ENCODE measurements around the gene ERBB2.
"Not testable (repeated sequence)": the region's sequence is repeated elsewhere in the genome, so short reads cannot be mapped to it uniquely, and the experiment has no call there.

The ERBB2 gene

DNA sequence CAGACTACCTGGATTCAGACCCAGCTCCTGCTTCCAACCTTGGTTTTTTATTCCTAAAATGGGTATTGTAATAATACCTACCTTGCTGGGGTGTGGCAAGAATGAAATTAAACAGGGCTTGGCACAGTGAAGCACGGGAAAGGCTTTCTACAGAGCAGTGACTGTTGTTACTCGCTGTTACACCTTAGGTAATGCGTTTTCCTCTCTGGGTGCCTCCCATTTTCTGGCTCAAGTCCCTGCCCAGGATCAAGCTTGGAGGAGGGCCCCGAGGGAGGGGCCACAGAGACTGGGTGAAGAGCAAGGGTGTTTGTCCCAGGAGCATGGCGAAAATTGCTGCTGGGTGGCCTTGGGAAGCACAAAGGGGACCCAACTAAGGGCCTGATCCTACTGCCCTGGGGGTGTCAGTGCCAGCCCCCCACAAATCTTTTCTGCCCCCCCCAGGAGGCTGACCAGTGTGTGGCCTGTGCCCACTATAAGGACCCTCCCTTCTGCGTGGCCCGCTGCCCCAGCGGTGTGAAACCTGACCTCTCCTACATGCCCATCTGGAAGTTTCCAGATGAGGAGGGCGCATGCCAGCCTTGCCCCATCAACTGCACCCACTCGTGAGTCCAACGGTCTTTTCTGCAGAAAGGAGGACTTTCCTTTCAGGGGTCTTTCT lies 17.1 kb downstream of the ERBB2 start:
- peak in 1 of 2 experiments; percentile 48 for DNase-seq (ENCODE audit: low read depth in 1 of 2, low spot score in 1 of 2)
- in situ Hi-C loops (cut with HindIII; ENCODE audit: low pct_unique_long_range_greater_than_20kb, low sequenced_read_pairs): no loop called here
- TF ChIP-seq JUND (IDR thresholded peaks at IDR 0.05; ENCODE audit: low read depth): no peak

DNA sequence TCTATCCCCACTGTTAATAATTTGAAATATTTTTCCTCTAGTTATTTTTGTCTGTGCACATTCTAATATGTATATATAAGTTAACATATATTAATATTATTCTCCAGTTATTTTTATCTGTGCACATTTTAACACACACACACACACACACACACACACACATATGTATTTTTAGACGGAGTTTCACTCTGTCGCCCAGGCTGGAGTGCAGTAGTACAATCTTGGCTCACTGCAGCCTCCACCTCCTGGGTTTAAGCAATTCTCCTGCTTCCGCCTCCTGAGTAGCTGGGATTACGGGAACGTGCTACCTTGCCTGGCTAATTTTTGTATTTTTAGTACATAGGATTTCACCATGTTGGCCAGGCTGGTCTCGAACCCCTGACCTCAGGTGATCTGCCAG lies 17.8 kb downstream of the ERBB2 start:
- TF ChIP-seq JUND (IDR thresholded peaks at IDR 0.05; ENCODE audit: low read depth): no peak
- no peak for DNase-seq (ENCODE audit: low read depth in 1 of 2, low spot score in 1 of 2)
- in situ Hi-C loops (cut with HindIII; ENCODE audit: low pct_unique_long_range_greater_than_20kb, low sequenced_read_pairs): no loop called here

DNA sequence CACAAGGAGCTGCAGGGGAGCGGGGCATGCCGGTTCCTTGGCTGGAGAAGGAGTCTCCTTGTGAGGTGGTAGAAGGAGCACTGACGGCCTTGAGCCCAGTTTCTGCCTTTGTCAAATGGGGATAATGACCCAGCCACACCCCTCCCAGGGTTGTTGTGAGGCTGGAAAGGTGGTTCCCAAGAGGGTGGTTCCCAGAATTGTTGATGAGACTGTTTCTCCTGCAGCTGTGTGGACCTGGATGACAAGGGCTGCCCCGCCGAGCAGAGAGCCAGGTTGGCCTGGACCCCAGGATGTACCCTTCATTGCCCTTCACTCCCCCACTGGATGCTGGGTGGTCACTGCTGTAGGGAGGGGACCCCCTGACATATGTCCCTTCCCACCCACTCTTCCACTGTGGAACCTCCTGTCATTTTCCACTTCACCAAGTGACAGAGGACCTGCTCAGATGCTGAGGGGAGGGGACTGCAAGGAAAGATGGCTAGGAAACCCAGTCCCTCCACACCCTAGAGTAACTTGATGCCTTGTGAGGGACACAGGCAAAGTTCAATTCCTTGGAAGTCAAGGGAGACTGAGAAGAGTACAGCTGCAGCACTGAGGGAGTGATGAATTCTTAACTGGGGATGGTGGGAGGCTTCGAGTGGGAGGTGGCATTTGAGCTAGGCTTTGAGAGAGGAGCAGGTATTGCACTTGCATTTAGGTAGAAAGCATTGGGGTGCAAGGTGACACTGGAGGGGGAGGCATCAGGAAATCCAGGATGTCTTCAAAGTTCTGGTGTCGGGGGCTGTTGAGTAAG lies 19.9 kb downstream of the ERBB2 start:
- no peak for DNase-seq (ENCODE audit: low read depth in 1 of 2, low spot score in 1 of 2)
- in situ Hi-C loops (cut with HindIII; ENCODE audit: low pct_unique_long_range_greater_than_20kb, low sequenced_read_pairs): no loop called here
- no peak for TF ChIP-seq JUND (IDR thresholded peaks at IDR 0.05; ENCODE audit: low read depth)

DNA sequence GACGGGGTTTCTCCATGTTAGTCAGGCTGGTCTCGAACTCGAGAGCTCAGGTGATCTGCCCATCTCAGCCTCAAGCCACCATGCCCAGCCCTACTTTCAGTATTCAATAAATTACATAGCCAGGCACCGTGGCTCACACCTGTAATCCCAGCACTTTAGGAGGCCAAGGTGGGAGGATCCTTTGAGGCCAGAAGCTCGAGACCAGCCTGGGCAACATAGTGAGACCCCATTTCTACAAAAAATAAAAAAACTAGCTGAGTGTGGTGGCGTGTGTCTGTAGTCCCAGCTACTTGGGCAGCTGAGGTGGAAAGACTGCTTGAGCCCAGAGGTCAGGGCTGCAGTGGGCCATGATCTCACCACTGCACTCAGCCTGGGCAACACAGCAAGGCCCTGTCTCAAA lies 22.2 kb downstream of the ERBB2 start:
- no peak for TF ChIP-seq JUND (IDR thresholded peaks at IDR 0.05; ENCODE audit: low read depth)
- in situ Hi-C loops (cut with HindIII; ENCODE audit: low pct_unique_long_range_greater_than_20kb, low sequenced_read_pairs): no loop called here
- no peak for DNase-seq (ENCODE audit: low read depth in 1 of 2, low spot score in 1 of 2)

DNA sequence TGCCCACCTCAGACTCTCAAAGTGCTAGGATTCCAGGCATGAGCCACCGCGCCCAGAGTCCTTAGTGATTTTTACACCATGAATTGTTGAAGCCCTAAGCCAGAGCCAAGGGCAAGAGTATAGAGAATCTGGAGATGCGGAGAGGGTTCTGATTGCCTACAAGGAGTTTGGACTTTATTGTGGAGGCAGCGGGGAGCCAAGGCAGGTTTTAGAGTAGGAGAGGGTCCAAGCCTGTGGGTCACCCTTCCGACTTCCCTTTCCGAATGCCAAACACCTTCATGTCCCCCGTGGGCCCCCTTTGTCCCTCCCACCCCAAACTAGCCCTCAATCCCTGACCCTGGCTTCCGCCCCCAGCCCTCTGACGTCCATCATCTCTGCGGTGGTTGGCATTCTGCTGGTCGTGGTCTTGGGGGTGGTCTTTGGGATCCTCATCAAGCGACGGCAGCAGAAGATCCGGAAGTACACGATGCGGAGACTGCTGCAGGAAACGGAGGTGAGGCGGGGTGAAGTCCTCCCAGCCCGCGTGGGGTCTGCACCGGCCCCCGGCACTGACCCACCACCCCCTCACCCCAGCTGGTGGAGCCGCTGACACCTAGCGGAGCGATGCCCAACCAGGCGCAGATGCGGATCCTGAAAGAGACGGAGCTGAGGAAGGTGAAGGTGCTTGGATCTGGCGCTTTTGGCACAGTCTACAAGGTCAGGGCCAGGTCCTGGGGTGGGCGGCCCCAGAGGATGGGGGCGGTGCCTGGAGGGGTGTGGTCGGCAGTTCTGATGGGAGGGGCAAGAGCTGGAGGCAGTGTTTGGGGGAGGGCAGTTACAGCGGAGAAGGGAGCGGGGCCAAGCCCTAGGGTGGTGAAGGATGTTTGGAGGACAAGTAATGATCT lies 23.3 kb downstream of the ERBB2 start:
- peak in 1 of 2 experiments; percentile 58 for DNase-seq (ENCODE audit: low read depth in 1 of 2, low spot score in 1 of 2)
- no peak for TF ChIP-seq JUND (IDR thresholded peaks at IDR 0.05; ENCODE audit: low read depth)
- in situ Hi-C loops (cut with HindIII; ENCODE audit: low pct_unique_long_range_greater_than_20kb, low sequenced_read_pairs): no loop called here

DNA sequence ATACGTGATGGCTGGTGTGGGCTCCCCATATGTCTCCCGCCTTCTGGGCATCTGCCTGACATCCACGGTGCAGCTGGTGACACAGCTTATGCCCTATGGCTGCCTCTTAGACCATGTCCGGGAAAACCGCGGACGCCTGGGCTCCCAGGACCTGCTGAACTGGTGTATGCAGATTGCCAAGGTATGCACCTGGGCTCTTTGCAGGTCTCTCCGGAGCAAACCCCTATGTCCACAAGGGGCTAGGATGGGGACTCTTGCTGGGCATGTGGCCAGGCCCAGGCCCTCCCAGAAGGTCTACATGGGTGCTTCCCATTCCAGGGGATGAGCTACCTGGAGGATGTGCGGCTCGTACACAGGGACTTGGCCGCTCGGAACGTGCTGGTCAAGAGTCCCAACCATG lies 24.9 kb downstream of the ERBB2 start:
- in situ Hi-C loops (cut with HindIII; ENCODE audit: low pct_unique_long_range_greater_than_20kb, low sequenced_read_pairs): no loop called here
- no peak for DNase-seq (ENCODE audit: low read depth in 1 of 2, low spot score in 1 of 2)
- TF ChIP-seq JUND (IDR thresholded peaks at IDR 0.05; ENCODE audit: low read depth): no peak

DNA sequence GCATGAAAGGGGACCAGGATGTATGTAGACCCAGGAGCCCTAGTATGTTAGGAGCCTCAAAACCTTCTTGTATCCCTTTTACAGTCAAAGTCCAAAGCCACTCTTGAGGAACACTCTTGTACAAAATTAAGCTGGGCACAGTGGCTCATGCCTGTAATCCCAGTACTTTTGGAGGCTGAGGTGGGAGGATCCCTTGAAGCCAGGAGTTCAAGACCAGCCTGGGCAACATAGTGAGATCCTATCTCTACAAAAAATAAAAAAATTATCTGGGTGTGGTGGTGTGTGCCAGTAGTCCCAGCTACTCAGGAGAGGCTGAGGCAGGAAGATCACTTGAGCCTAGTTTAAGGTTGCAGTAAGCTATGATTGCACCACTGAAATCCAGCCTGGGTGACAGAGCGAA lies 26.1 kb downstream of the ERBB2 start:
- in situ Hi-C loops (cut with HindIII; ENCODE audit: low pct_unique_long_range_greater_than_20kb, low sequenced_read_pairs); DNase-seq (ENCODE audit: low read depth in 1 of 2, low spot score in 1 of 2): not testable (repeated sequence)

DNA sequence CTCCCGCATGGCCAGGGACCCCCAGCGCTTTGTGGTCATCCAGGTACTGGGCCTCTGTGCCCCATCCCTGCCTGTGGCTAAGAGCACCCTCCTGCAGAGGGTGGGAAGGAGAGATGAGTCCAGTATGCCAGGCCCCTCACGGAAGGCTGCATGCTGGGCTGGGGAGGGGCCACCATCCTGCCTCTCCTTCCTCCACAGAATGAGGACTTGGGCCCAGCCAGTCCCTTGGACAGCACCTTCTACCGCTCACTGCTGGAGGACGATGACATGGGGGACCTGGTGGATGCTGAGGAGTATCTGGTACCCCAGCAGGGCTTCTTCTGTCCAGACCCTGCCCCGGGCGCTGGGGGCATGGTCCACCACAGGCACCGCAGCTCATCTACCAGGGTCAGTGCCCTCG lies 26.8 kb downstream of the ERBB2 start:
- no peak for DNase-seq (ENCODE audit: low read depth in 1 of 2, low spot score in 1 of 2)
- TF ChIP-seq JUND (IDR thresholded peaks at IDR 0.05; ENCODE audit: low read depth): no peak
- in situ Hi-C loops (cut with HindIII; ENCODE audit: low pct_unique_long_range_greater_than_20kb, low sequenced_read_pairs): no loop called here

DNA sequence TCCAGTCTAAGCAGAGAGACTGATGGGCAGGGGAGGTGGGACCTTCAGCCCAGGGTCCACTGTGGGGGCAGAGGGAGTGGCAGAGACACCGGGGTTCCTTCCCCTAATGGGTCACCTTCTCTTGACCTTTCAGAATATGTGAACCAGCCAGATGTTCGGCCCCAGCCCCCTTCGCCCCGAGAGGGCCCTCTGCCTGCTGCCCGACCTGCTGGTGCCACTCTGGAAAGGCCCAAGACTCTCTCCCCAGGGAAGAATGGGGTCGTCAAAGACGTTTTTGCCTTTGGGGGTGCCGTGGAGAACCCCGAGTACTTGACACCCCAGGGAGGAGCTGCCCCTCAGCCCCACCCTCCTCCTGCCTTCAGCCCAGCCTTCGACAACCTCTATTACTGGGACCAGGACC lies 27.7 kb downstream of the ERBB2 start:
- in situ Hi-C loops (cut with HindIII; ENCODE audit: low pct_unique_long_range_greater_than_20kb, low sequenced_read_pairs): no loop called here
- DNase-seq (ENCODE audit: low read depth in 1 of 2, low spot score in 1 of 2): no peak
- no peak for TF ChIP-seq JUND (IDR thresholded peaks at IDR 0.05; ENCODE audit: low read depth)

DNA sequence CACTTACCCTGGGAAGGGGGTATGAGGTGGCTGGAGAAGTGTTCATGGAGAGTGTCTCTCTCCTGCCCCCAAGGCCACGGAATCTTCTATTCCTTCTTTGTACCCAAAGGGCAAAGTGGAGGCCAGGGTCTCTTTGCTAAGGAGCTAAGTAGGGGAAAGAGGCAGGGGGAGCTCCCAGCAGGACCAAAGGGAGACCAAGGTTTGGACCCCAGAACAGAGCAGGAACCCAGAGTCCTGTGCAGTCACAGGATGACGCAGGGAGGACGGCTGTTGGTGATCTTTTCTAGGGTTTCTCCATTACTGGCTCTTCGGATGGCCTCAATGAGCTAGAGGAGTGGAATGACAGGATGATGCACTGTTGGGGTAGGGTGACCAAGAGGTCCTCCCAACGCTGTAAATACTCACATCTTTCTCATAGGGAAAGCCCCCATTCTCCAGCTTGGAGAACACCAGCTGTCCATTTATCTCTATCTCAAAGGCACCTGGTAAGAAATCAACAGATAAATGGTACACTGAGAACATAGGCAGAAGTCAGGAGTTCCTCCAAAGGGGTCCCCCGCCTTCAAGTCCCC lies 29.5 kb downstream of the ERBB2 start:
- no peak for DNase-seq (ENCODE audit: low read depth in 1 of 2, low spot score in 1 of 2)
- TF ChIP-seq JUND (IDR thresholded peaks at IDR 0.05; ENCODE audit: low read depth): no peak
- in situ Hi-C loops (cut with HindIII; ENCODE audit: low pct_unique_long_range_greater_than_20kb, low sequenced_read_pairs): no loop called here

DNA sequence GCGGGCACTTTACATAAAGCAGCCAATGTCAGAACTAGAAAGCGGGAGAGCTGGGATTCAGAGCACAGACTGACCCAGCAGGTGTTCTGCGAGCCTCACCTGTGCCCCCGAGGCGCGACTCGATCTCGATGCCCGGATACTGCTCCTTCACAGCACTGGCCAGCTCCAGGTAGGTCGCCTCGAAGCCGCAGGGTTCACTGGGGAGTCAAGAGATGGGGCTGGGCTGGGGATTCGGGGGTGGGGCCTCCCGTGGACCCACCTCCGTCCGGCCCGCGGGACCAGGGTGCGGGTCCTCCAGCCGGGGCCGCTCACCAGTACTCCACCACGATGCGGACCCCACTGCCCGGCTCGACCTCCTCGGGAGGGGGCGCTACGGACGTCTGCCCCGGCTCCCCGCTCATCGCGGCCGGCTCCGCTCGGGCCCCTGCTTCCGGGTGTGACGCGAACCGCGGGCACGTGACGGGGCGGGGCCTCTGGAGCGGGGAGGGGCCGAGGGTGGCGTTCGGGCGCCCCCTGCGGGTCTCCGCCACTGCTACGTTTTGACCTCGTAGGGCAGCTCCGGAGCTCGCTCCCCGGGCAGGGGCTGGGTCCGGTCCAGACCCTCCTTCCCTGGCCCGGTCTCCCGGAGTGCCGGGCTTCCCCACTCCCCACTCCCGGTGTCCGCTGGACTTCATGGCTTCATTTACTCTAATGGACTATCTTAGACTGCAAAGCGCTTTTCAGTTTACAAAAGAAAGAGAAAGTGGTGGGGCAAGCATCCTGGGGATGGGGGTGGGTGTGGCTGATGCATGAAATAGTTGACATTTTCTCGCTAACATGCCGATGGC lies 30.4 kb downstream of the ERBB2 start, which contains the start of gene MIEN1:
Gene MIEN1 (minus strand): TSS at position 438 of the 827 bp plus-strand sequence. CDS start 37 bp downstream, at position 401.
- peak; percentile 89 to 94 for DNase-seq (ENCODE audit: low read depth in 1 of 2, low spot score in 1 of 2)
- TF ChIP-seq JUND (IDR thresholded peaks at IDR 0.05; ENCODE audit: low read depth): no peak
- in situ Hi-C loops (cut with HindIII; ENCODE audit: low pct_unique_long_range_greater_than_20kb, low sequenced_read_pairs): no loop called here

DNA sequence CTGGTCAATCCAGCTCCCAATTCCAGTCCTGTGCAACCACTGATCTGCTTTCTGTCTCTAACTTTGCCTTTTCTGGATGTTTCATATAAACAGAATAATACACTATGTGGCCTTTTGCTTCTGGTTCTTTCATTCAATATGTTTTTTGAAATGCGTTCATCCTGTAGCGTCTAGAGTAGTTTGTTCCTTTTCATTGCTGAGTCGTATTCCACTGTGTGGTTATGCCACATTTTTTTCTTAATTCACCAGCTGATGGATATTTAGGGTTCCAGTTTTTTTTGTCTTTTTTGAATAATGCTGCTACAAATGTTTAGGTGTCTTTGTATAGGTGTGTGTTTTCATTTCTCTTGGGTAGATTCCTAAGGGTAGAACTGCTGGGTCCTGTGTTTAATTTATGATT lies 32.7 kb downstream of the ERBB2 start:
- in situ Hi-C loops (cut with HindIII; ENCODE audit: low pct_unique_long_range_greater_than_20kb, low sequenced_read_pairs): no loop called here
- no peak for TF ChIP-seq JUND (IDR thresholded peaks at IDR 0.05; ENCODE audit: low read depth)
- DNase-seq (ENCODE audit: low read depth in 1 of 2, low spot score in 1 of 2): no peak
